CD4-positive, alpha-beta T cell treated with Interleukin-21 for 1 hour (primary cell): ENCODE results near the gene DMXL1.
"Not testable (repeated sequence)": the region's sequence is repeated elsewhere in the genome, so short reads cannot be mapped to it uniquely, and the experiment has no call there.

Source experiments
- DNase-seq: peaks from one replicate; pipeline ENCODE4 v3.0.0-alpha.2; 2020

Gene DMXL1

DNA sequence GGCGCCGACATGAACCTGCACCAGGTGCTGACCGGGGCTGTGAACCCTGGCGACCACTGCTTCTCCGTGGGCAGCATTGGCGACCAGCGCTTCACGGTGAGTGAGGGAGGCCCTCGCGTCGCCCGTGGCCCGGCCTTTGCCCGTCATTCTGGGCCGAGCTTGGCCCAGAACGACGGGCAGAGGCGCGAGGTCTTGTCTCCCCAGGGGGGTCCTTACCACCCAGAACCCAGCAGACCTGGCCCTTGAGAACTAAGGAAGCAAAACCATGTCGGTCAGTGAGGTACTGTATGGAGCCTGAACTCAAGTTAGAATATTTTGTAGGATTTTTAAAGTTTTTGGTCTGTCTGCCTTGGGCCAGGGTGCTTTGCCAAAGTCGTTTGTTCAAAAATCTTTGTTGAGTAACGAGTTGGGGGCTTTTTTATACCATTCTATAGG, 691 bp downstream of the DMXL1 start:
- DNase-seq, result no peak

DNA sequence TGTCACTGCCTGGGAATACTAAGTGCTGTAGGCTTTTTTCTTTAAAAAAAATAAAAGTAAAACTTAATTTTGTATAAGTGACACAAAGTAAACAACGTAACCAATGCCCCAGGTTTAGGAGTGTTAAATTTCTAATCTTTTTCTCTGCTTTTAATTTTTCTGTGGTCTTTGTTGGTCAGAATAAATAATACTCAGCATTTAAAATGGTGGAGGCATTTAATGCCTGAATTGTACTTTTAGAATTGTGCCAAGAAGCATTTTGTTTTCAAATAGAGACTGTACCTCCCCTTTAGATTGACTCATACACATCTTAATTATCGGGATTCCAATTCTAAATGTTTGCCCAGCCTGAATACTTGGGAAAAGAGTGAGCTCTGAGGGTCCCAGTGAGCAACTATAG, 1.6 kb downstream of the DMXL1 start:
- DNase-seq, result no peak

DNA sequence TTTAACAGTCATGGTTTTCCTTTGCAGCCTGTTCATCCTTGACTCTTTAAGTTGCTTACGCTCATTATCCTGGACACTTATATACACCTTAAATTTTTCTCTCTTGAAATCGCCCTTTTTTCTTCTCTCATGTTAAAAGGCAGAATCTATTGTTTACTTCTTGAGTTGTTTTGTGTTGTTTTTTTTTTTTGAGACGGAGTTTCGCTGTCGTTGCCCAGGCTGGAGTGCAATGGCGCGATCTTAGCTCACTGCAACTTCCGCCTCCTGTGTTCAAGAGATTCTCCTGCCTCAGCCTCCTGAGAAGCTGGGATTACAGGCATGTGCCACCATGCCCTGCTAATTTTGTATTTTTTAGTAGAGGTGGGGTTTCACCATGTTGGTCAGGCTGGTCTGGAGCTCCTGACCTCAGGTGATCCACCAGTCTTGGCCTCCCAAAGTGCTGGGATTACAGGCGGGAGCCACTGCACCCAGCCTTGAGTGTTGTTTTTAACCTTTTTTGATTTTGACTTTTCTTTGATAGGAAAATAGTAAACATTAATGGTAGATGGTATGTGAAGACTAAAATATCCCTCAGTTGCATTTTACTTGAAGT, 3.0 kb downstream of the DMXL1 start:
- DNase-seq, result not testable (repeated sequence)

DNA sequence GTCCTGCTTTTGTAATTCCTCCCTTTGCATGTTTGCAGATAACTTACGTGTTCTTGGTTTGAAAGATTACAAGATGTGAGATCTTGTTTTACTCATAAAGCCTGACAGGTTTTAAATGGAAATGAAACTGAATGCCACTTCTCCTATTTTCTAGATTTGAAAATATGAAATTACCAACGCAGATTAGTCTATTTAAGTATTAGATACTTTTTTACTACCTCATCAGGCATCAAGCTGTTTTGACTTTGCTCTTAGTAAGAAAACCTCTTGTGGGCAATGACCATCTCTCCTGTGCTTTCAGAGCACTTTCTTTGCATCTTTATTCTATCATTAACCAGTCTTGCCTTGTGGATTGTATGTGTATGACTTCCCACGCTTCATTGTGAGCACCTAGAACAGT, 3.5 kb downstream of the DMXL1 start:
- DNase-seq, result no peak

DNA sequence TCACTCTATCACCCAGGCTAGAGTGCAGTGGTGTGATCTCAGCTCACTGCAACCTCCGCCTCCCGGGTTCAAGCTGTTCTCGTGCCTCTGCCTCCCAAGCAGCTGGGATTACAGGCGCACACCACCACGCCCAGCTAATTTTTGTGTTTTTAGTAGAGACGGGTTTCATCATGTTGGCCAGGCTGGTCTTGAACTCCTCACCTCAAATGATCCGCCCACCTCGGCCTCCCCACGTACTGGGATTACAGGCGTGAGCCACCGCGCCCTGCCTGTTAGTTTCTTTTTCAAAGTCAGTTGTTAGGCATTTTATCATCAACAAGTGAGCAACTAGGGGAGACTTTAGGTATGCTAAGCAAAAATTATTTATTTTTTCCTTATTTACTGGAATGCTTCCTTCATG, 4.4 kb downstream of the DMXL1 start:
- DNase-seq, result not testable (repeated sequence)

DNA sequence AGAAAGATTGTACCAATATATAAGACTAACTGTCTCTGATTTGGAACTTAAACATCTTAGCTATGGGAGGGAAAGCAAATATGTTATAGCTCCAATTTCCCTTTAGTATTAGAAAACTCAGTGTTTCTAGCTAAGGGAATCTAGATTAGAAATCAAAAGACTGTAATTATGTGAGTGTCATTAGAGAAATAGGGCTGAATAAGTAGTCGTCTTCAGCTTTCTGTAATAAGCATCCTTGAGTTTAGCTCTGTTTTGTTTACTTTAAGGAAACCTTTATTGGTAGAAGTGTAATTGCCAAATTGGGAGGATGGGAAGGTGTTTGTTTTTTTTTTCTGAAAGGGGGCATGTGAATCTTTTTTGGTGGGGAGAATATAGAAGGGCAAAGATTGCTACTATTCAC, 5.2 kb downstream of the DMXL1 start:
- DNase-seq, result no peak

DNA sequence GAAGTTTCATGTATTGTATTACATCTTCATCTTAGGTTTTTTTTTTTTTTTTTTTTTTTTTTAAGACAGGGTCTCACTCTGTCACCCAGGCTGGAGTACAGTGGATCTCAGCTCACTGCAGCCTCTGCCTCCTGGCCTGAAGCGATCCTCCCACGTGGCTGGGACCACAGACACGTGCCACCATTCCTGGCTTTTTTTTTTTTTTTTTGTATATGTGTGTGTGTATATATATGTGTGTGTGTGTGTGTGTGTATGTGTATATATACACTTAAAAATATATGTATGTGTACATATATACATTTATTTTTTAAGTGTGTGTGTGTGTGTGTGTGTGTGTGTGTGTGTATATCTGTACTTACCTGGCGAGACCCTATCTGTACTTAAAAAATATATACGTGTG, 6.6 kb downstream of the DMXL1 start:
- DNase-seq, result no peak

DNA sequence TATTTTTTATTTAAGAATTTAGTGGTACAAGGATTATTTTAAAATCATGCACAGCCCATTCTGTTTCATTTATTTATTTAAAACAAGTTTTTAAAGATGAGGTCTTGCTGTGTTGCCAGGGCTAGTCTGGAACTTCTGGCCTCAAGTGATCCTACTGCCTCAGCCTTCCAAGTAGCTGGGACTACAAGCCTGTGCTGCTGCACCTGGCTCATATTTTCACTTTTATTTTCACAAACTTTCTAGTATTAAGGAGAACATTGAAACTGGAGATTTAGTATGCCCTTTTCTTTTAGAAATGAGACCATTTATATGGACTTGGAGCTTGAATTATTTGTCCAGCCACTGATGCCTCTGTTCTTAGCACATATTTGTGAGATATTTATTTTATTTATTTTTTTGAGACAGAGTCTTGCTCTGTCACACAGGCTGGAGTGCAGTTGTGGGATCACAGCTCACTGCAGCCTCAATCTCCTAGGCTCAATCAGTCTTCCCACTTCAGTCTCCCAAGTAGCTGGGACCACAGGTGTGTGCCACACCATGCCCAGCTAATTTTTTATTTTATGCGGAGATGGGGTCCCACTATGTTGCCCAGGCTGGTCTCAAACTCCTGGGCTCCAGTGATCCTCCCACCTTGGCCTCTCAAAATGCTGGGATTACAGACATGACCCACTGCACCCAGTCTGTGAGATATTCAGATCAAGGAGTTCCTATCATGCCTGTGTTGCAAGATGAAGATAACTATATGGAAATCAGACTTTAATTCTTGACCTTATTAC, 7.4 kb downstream of the DMXL1 start:
- DNase-seq, result no peak

DNA sequence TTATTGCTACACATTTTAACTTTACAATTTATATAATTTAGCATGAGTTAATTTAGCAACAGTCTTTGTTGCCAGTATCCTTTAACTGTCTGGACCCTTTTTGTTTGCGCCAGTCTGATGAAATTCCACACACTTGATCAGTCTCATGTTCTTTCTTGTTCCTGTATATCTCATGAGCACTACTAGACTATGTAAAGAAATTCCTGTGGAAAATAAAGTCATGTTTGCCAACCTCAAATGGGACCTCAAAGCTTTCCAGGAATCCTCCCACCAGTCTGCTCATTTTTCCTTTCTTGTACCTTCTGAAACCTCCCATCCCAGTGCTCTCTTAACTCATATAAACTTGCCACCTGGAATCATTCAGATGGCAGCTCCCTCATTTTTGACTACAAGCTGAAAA, 8.0 kb downstream of the DMXL1 start:
- DNase-seq, result no peak

DNA sequence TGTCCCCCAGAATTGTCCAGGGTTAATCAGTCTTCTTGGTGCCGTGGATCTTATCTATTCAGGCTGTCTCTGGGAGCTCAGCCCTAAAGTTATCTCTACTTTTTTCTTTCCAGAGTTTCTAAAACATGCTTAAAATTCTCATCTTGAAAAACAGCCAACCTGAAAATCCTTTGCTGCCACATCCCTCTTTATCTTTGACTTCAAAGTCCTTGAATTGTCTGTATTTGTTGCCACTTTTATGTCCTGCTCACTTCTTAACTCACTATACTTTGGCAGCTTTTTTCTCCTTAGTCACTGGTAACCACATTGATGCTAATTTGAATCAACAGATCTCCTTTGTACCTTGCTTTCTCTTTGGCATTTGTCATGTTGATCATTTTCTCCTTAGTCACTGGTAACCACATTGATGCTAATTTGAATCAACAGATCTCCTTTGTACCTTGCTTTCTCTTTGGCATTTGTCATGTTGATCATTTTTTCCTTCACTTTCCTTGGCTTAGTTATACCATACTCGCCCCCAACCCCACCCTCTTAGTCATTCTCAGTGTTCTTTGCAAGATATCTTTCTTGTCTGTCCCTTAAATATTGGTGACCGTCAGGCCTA, 8.5 kb downstream of the DMXL1 start:
- no peak for DNase-seq

DNA sequence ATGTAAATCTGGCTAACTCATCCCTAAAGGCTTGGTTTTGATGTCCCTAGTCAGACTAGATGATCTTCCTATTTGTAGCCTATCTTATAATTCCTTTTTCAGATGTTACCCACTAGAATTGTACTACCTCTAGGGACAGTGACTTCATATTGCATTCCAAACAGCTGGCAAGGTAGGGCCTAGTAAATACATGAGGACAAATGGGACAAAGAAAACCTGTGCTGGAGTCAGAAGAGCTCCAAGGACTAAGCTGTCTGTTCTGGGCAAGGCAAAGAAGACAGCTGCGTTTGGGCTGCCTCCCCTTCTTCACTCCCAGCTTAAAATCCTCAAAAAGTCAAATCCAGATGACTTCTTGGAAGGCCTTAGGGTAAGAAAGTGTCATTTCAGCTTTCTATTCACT, 10.0 kb downstream of the DMXL1 start:
- DNase-seq, result no peak

DNA sequence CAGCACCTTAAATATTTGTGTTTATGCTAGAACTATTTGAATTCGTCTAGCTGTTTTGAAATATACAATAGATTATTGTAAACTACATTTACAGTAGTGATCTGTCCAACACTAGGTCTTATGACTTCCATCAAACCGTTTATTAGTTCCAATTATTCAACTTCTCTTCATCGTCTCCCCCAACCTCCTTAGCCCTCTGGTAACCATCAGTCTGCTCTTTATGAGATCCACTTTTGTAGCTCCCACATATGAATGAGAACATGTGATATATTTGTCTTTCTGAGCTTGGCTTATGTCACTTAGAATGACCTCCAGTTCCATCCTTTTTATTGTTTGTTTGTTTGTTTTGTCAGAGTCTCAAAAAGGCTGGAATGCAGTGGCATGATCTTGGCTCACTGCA, 11.8 kb downstream of the DMXL1 start:
- DNase-seq, result no peak

DNA sequence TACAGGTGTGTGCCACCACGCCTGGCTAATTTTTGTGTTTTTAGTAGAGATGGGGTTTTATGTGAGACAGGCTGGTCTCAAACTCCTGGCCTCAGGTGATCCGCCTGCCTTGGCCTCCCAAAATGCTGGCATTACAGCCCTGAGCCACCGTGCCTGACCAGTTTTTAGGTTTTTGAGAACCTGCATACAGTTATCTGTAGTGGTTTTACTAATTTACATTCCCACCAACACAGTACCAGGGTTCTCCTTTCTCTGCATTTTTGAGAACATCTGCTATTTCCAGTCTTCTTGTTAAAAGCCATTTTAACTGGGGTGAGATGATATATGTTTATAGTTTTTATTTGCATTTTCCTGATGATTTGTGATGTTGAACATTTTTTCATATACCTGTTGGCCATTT, 12.8 kb downstream of the DMXL1 start:
- DNase-seq, result no peak

DNA sequence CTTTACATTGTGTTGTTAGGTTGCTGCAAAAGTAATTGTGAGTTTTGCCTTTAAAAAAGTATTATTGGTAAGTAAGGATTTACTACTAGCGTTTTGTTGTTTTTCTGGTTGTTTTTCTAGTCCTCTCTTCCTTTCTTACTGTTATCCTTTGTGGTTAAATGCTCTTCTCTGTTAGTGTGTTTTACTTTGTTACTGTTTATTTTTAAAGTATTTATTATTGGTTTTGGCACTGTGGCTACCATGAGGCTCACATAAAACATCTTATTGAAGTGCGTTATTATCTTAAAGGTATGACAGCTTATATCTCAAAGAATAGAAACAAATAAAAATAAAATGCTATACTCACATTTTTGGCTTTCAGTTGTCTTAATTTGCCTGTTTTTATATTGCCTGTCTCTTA, 17.6 kb downstream of the DMXL1 start:
- DNase-seq, result no peak

DNA sequence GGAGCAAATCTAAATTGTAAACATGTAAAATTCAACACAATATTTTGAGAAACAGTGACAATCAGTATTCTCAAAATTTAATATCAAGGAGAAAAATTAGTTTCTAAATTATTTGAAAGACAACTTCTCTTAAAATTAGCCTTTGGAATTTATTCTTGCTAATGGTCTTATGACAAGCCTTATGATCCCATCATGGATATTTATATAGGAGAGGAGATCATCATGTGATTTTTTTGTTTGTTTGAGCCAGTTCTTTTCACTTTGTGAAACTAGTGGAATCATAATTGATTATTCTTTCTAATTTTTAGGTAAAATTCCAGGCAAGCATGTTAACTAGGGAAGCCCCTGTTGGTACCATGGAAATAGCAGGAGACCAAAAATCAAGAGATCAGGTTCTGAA, 24.7 kb downstream of the DMXL1 start:
- no peak for DNase-seq

DNA sequence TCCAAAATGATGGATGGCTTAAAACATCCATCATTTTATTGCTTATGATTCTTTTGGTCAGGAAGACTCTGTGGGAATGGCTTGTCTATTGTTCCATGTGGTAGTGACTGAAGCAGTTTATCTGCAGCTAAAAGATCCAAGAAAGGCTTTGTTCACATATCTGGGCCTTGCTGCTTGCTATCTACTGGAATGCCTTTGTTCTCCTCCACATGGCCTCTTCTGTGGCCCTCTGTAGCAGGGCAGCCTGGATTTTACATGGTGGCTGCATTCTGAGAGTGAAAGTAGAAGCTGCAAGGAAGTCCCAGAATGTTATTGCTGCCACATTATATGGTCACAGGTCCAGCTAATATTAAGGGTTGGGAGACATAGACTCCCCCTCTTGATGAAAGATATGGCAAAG, 35.1 kb downstream of the DMXL1 start:
- DNase-seq, result no peak

DNA sequence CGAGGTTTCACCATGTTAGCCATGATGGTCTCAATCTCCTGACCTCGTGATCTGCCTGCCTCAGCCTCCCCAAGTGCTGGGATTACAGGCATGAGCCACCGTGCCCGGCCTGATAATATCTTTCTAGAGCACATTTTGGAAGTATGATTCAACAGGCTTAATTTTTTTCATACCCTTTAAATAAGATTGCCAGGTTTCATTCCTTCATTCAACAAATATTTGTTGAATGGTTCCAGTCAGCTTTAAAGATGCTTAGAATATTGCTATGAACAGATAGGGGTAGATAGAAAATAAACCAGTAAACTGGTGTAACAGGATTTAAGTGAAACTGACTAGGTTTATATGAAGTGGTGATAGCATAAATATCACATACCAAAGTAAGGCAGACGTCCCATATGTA, 41.3 kb downstream of the DMXL1 start:
- no peak for DNase-seq

DNA sequence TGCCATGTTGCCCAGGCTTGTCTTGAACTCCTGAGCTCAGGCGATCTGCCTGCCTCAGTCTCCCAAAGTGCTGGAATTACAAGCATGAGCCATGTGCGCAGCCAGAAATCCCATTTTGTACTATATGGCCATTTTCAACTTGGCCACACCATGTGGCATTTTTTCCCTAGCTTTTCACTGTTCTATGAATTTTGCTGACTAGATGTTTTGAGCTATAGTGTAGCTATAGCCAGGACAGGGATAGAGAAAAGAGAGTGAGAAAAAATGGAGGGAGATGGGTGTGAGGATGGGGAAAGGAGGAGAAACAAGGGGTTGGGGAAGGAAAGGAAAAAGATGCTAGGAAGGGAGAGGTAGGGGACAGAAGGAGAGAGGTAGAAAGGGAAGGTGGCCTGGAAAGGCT, 46.4 kb downstream of the DMXL1 start:
- no peak for DNase-seq

DNA sequence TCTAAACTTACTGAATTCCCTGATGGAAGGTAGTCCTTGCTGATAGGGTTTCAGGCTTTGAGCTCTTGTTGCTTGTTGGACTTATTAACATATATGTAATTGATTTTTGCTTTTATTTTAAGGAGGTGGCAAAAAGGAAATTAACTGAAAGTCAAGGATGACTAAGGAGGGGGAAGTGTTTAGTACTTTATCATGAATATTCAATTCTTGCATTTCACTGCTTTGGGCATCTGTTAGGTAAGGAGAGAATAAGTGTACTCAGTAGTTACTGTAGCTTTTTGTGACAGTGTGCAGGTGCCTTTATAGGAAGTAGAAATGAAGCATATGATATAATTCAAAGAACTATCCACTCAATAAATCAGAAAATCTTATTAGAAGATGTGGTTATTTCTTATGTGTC, 47.1 kb downstream of the DMXL1 start:
- no peak for DNase-seq

DNA sequence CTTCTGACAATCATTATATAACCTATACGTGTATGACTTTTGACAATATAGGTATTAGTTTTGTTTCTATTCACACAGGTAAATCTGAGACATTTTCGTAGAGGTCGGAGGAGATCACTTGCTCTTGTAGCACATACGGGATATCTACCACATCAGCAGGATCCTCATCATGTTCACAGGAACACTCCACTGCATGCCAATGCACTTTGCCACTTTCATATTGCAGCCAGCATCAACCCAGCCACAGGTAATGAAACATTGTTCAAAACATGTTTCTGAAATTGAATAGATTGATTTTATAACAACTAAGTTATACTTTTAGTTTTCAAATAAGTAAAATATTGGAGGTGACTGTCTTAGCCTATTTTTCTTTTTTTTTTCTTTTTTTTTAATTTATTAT, 50.0 kb downstream of the DMXL1 start:
- no peak for DNase-seq

DNA sequence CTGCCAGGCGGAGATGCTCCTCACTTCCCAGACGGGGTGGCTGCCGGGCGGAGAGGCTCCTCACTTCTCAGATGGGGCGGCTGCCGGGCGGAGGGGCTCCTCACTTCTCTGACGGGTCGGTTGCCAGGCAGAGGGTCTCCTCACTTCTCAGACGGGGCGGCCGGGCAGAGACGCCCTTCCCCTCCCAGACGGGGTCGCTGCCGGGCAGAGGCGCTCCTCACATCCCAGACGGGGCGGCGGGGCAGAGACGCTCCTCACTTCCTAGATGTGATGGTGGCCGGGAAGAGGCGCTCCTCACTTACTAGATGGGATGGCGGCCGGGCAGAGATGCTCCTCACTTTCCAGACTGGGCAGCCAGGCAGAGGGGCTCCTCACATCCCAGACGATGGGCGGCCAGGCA, 51.6 kb downstream of the DMXL1 start:
- DNase-seq, result not testable (repeated sequence)

DNA sequence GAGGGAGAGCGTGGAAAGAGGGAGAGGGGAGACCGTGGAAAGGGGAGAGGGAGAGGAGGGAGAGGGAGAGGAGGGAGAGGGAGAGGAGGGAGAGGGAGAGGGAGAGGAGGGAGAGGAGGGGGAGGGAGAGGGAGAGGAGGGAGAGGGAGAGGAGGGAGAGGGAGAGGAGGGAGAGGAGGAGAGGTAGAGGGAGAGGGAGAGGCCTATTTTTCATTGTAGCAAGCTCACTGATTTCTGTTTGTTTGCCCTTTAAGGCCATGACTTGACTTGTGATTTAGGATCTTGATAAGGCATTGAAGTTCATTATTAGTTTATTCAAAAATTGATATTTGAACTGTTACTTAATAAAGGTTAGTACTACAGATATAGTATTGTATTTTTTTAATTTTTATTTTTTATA, 52.4 kb downstream of the DMXL1 start:
- DNase-seq, result no peak

DNA sequence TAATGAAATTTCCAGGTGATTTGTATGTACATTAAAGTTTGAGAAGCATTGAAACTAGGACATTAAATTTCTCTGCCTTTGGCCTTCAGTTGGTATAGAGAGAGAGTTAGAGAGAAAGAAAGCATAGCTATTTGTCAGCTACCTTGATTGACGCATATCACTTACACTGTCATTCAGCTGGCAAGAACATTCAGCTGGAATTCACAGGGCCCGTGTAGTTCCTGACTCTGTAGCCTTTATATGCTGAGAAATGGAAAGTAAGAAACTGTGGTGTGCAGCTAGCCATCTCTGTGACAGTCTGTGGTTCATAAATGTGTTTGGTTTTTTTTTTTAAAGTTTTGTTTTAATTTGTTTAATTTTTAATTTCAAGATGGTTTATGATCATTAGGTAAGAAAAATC, 58.9 kb downstream of the DMXL1 start:
- DNase-seq, result no peak

DNA sequence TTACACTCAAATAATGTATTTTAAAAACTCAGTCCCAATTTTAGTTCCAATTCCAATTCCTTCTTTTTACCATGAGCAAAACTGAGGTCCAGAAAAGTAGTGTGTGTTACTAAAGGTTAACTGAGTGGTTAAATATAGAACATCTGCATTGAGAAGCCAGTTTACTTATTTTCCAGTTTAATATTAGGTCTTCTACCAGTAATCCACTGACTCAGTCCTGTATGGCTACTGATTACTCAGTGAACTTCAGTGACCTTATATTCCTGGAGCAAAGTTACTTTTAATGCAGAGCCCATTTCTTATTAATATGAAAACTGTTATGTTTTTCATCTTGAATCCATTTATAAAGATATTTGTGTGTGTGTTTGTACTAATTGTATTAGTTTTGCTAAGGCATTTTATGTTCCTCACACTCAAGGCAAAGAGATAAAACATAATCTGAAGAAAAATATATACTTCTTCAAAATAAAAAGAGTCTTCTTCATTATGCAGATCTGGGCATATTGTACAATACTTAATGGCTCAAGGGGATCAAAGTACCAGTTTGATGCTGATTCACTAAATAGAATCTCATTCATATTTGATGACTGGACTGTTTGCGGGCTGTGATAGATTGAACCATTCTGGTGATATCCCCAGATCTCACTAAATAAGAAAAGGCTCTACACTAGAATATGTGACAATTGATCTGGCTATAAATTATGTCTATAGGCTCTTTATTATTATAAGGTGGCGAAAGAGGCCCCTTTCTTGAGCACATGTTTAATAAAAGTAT, 60.8 kb downstream of the DMXL1 start:
- DNase-seq, result no peak
